GM06990 (cell line): ENCODE results near the gene CEACAM16.

Experiments used
- DNase-seq: peaks from one replicate; pipeline ENCODE4 v3.0.0-alpha.2; 2011; ENCODE audit not compliant: insufficient read length; ENCODE audit errors: extremely low read depth
- H3K27me3 ChIP-seq: replicated peaks from 2 replicates; pipeline ENCODE4 v1.6.0; 2011; ENCODE audit warnings: low read length; ENCODE audit not compliant: control insufficient read depth, insufficient read depth
- H3K36me3 ChIP-seq: 2 replicates; pipeline ENCODE4 v1.5.1; 2011; ENCODE audit warnings: low read length; ENCODE audit not compliant: control insufficient read depth, insufficient read depth
- H3K4me3 ChIP-seq: replicated peaks from 2 replicates; pipeline ENCODE4 v1.5.1; 2011; ENCODE audit warnings: low read depth, mild to moderate bottlenecking, control low read depth, low read length
- CTCF ChIP-seq: IDR thresholded peaks from 2 replicates; pipeline ENCODE4 v1.5.1; 2011; ENCODE audit warnings: low read length, control low read depth, mild to moderate bottlenecking, inconsistent platforms; ENCODE audit not compliant: insufficient read depth, poor library complexity, severe bottlenecking

CEACAM16 gene

DNA sequence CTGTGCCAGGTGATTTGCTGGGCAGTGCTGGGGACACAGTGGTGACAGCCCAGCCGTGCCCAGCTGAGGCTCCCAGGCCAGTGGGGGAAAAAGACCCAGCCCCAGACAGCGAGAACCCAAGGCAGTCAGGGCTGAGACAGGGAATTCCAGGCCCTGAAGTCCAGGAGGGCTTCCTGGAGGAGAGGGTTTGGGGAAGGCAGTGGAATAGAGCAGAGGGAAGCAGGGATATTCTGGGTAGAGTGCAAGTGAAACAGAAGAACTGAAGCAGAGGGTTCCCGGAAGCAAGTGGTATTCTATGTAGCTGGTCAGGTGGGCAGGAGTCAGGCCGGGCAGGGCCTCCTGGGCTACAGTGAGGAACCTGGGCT, 1.3 kb upstream of the CEACAM16 start:
- no peaks in the 10 kb centered on the region; the same call in 1 of the 2 replicates for H3K27me3 ChIP-seq
- H3K4me3 ChIP-seq = no peak overlapping the region
- TF ChIP-seq CTCF = no peak
- H3K36me3 ChIP-seq = no peaks in the 10 kb centered on the region
- no peak for DNase-seq

DNA sequence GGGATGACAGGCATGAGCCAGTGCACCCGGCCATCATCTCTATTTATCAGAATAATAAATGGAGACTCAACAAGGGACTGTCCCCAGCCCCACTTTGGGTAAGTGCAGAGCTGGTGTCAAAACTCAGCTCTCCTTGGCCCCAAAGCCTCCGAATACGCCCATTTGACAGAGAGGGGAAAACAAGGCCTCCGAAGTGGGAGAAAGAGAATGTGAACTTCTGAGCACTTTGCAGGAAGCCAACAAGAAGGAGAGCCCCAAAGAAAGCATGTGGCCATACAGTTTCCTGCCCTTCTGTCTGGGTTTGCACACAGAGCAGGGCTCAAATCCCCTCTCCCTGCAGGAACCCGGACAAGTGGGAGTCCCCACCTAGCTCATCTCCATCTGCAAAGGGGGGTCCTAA, 1.6 kb downstream of the CEACAM16 start:
- DNase-seq = no peak
- Histone ChIP-seq H3K27me3 (no peaks in the 10 kb centered on the region; the same call in 1 of the 2 replicates), H3K4me3 (no peak overlapping the region), H3K36me3 (no peaks in the 10 kb centered on the region)
- TF ChIP-seq CTCF = no peak

DNA sequence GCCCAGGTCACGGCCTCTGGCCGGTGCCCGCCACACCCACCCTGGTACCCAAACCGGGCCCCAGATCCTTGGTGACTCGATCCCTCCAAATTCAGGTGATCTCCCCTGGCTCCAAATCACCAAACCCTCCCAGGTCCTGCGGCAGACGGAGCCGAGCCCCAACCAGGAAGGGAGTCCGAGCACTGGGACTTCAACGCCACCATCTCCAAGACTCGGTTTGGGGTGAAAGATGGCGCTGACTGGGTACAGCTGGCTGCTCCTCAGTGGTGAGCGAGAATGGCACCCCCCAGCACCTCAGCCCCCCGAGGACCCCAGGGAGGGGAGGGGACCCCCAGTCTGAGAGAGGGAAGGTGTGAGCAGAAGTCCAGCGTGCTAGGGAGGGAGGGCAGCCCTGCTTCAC, 2.3 kb downstream of the CEACAM16 start:
- no peaks in the 10 kb centered on the region; the same call in 1 of the 2 replicates for H3K27me3 ChIP-seq
- no peak for TF ChIP-seq CTCF

DNA sequence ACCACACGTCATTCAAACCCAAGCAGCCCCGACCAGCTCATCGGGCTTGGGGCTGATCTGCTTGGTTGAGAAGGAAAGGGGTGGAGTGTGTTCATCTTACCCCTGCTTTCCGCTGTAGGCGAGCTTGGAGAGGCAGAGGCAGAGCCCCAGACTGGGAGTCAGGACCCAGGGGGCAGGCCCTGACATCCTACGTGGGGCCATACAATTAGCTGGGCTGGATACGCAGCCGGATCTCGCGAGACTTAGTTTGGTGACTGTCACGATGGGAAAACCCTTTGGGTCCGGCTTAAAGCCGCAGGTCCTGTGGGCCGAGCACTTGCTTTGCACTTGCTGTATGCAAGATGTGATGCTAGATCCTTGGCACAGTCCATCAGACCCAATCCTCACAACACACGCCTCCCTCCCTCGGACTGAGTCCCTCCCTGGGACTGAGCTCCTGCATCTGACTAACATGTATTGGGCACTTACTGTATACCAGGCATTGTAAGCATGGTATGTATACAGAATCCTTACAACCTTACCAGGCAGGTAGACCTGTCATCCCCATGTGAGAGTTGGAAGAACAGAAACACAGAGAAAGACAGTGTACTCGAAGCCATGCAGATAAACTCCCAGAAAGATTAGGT, 3.7 kb downstream of the CEACAM16 start:
- Histone ChIP-seq H3K4me3 (no peak overlapping the region), H3K27me3 (no peaks in the 10 kb centered on the region; the same call in 1 of the 2 replicates), H3K36me3 (no peaks in the 10 kb centered on the region)
- no peak for DNase-seq
- TF ChIP-seq CTCF = no peak

More for the DNA sequence above, 2.3 kb downstream of the CEACAM16 start:
- Histone ChIP-seq H3K36me3 (no peaks in the 10 kb centered on the region), H3K4me3 (no peak overlapping the region)
- no peak for DNase-seq

- H3K4me3 ChIP-seq = no peak overlapping the region
- H3K27me3 ChIP-seq = no peaks in the 10 kb centered on the region
- H3K36me3 ChIP-seq = no peaks in the 10 kb centered on the region
- TF ChIP-seq CTCF = no peak
- DNase-seq = no peak
Observed at GRCh38 chr19:44703336-44704078, 4.6 kb downstream of the CEACAM16 start.
